ENCODE results near the gene IRS2.
A peak's percentile ranks its signal among the peaks of the same experiment; 100 is the strongest.

Gene IRS2

DNA sequence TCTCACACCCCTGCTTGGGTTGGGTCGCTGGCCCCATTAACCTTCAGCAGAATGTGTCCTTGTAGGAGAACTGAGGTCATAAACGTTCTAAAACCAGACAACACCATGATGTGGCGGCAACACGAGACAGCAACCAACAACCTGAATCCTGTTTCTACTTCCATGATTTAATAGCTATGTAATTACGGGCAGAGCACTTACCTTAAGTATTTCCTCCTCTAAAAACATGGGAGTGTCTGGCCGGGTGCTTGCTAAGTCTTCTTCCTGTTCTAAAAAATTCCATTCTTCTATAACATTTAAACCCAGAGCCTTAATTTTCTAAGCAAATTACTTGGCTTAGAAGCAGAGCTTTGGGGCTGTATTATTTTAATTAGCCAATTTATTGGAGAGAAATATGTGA, 33.5 kb upstream of the IRS2 start:
- DNase-seq (ENCODE audit: low read depth), result no peak
- H3K4me3 ChIP-seq (ENCODE audit: low read depth, low read length), result no peak overlapping the region
- TF ChIP-seq, protein P1, sequence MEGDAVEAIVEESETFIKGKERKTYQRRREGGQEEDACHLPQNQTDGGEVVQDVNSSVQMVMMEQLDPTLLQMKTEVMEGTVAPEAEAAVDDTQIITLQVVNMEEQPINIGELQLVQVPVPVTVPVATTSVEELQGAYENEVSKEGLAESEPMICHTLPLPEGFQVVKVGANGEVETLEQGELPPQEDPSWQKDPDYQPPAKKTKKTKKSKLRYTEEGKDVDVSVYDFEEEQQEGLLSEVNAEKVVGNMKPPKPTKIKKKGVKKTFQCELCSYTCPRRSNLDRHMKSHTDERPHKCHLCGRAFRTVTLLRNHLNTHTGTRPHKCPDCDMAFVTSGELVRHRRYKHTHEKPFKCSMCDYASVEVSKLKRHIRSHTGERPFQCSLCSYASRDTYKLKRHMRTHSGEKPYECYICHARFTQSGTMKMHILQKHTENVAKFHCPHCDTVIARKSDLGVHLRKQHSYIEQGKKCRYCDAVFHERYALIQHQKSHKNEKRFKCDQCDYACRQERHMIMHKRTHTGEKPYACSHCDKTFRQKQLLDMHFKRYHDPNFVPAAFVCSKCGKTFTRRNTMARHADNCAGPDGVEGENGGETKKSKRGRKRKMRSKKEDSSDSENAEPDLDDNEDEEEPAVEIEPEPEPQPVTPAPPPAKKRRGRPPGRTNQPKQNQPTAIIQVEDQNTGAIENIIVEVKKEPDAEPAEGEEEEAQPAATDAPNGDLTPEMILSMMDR (IDR thresholded peaks at IDR 0.05; ENCODE audit: control insufficient read depth, extremely low read depth, insufficient read depth), result no peak

DNA sequence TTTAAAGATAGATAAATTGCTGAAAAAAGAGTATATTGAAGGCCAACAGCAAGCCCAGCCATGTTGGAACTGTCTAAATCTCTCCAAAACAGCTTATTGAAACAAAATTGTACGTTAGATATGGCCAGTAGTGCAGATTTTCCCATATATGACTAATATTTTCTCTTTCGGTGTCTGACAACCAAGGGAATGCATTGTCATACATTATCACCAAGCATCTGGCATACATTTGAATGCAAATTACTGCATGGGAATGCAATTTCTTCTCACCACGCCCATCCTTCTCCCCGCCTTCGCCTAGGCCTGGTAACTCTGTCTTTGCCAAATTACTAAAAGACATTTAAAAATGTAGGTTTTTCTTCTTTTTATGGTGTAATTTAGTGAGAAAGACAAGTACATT, 32.5 kb upstream of the IRS2 start:
- no peak for DNase-seq (ENCODE audit: low read depth)
- TF ChIP-seq, protein P1 (IDR thresholded peaks at IDR 0.05; ENCODE audit: control insufficient read depth, extremely low read depth, insufficient read depth), result no peak
- no peak overlapping the region for H3K4me3 ChIP-seq (ENCODE audit: low read depth, low read length)

DNA sequence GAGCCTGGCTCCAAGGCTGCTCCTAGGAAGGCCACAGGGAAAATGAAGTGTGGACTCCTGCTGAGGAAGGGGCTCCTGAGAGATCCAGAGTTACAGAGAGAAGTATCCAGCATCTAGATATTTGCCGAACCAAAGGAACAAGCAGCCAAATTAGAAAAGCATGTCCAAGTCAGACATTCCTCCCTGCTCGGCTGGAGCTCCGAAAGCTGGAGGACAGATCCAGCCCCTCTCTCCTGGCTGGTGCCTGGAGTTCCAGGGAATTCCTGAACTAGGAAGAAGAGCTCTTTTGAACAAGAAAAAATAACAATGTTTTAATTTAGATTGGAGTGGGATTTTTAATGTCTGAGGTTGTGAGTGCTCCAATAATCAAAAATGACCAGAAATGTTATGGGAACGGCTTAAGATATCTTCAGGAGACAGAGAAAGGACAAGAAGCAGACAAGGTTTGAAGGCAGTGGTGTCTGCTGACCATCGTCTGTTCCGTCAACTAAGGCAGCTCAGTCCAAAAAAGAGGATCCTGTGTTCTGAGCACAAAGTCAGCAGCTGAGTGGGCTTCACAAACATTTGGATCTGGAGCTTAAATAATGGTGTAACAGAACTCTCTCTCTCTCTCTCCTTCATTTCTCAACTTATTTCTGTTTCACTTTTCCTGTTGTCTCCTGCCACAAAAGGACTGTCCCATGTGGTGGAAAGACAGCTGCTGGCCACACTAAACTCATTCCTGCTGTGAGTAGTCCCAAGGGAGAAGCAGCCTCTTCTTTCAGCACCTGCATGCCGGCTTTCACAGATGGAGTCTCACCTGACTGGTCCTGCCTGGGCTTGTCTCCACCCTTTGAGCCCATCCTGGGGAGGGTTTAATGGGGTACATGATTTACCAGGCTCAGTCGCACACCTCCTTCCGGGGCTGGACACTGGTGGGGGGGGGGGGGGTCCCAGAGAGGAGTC, 31.5 kb upstream of the IRS2 start:
- TF ChIP-seq, protein P1 (IDR thresholded peaks at IDR 0.05; ENCODE audit: control insufficient read depth, extremely low read depth, insufficient read depth), result no peak
- no peak for DNase-seq (ENCODE audit: low read depth)

DNA sequence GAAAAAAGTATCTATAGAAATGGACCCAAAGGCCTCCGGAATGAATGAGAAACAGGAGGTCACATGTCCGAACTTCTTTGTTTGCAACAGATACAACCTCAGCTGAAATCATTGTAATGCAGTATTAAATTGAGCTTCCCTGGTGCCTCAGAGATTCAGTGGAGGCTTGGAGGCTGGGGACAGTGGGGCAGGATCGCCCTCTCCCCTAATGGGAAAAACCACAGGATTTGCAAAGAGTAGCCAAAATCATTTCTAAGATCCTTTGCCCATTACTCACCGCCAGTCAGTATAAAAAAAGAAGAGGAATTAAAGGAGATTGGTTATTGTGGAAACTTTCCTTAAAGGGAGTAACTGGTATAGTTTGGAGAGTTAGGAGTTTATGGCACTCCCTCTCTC, 30.4 kb upstream of the IRS2 start:
- DNase-seq (ENCODE audit: low read depth), result no peak
- no peak overlapping the region for H3K4me3 ChIP-seq (ENCODE audit: low read depth, low read length)
- TF ChIP-seq, protein P1 (IDR thresholded peaks at IDR 0.05; ENCODE audit: control insufficient read depth, extremely low read depth, insufficient read depth), result no peak

More for the DNA sequence above, 31.5 kb upstream of the IRS2 start:
- no peak overlapping the region for H3K4me3 ChIP-seq (ENCODE audit: low read depth, low read length)

DNA sequence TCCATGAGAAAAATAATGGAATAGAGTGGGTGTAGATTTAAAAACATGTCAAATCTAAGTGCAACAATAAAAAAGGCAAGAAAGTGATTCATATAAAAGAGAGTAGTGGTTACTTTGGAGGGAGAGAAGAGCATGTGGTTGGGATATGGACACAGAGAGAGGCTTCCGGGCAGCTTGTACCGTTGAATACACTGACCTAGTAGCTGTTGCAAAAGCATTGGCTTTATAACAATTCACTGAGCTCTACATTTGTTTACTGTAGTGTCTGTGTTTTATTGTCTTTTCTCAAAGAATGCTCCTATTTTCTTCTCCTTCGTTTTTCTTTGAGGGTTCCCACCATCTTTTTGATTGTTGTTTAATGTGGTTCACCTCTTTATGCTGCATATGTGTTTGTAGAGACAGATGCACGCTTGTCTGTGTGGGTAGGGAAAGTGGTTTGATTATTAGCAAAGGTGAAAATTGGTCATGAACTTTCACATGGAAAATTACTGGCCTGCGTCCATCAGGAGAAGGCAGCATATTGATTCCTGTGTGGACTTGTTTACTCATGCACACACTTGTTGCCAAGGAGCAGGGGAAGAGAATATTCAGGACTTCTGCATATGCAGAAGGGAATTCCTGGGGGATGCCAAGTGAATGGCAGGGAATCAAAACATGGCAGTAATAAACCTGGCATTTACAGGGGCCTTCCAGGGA, 29.9 kb upstream of the IRS2 start:
- DNase-seq (ENCODE audit: low read depth), result peak; percentile 34
- no peak overlapping the region for H3K4me3 ChIP-seq (ENCODE audit: low read depth, low read length)
- TF ChIP-seq, protein P1 (IDR thresholded peaks at IDR 0.05; ENCODE audit: control insufficient read depth, extremely low read depth, insufficient read depth), result no peak

DNA sequence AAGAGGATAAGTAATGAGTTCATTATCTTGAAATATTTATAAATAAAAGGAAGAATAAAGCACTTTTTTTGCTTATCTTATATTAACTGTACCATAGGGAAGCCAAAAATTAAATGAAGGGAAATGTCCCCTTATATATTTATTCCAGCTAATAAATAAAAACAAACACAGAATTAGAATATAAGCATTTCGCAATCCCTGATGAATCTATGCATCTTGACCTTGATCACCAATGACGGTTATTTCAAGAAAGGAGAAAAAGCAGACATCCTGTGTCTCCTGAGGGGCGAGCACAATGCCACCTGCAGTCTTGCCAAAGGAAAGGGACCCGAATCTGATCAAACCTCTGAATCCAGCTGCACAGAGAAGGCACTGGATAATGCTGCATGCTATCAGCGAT, 29.3 kb upstream of the IRS2 start:
- TF ChIP-seq, protein P1 (IDR thresholded peaks at IDR 0.05; ENCODE audit: control insufficient read depth, extremely low read depth, insufficient read depth), result no peak
- no peak overlapping the region for H3K4me3 ChIP-seq (ENCODE audit: low read depth, low read length)
- no peak for DNase-seq (ENCODE audit: low read depth)
